Naive thymus-derived CD8-positive, alpha-beta T cell (primary cell): ENCODE measurements around the gene APBA2. TPM values are rescaled to one million over a fixed set of nuclear protein-coding genes. Genes with fewer than 3 reads are reported as not detected.

Experiments
- ATAC-seq, 2 donors: fragments of 150-1000 bp; cut with Tn5 transposase in 1 of 2; sonication (Bioruptor Pico), chemical (Tn5 transposase) in 1 of 2; 1 replicate in 1 of 2; 2 replicates in 1 of 2; pipeline ENCODE4 v1.10.0; 2021; ENCODE audit warnings: mild to moderate bottlenecking in 2 of 2, moderate library complexity in 2 of 2
- POLR2A ChIA-PET: fragments of 350-600 bp; sonication (Branson Sonifier 250); formaldehyde crosslinking; loops from one replicate; lab custom pipeline; 2021; ENCODE audit warnings: antibody characterized with exemption; lab: Charles Lee
- DNase-seq, 10 donors: peaks; one replicate each; pipeline versions ENCODE4 v3.0.0 to v3.0.0-alpha.2; 2020 to 2022
- H3K27ac Mint-ChIP-seq, 10 donors: one replicate each; pipeline ENCODE4 v1.8.0; 2020 to 2022; ENCODE audit warnings: mild to moderate bottlenecking in 10 of 10, mixed read lengths in 10 of 10, moderate library complexity in 4 of 10, inconsistent platforms in 1 of 10
- H3K27me3 Mint-ChIP-seq, 5 donors: one replicate each; pipeline ENCODE4 v1.8.0; 2021 to 2022; ENCODE audit warnings: mixed read lengths in 5 of 5
- H3K36me3 Mint-ChIP-seq, 3 donors: one replicate each; pipeline ENCODE4 v1.8.0; 2020 to 2022; ENCODE audit warnings: mixed read lengths in 3 of 3, mild to moderate bottlenecking in 2 of 3, inconsistent platforms in 1 of 3
- H3K4me1 Mint-ChIP-seq, 4 donors: one replicate each; pipeline ENCODE4 v1.8.0; 2021 to 2022; ENCODE audit warnings: mixed read lengths in 4 of 4
- H3K4me3 Mint-ChIP-seq, 10 donors: one replicate each; pipeline ENCODE4 v1.8.0; 2020 to 2022; ENCODE audit warnings: mild to moderate bottlenecking in 10 of 10, mixed read lengths in 10 of 10, moderate library complexity in 6 of 10, inconsistent platforms in 1 of 10
- H3K9me3 Mint-ChIP-seq, 9 donors: one replicate each; pipeline ENCODE4 v1.8.0; 2020 to 2022; ENCODE audit warnings: mixed read lengths in 9 of 9, mild to moderate bottlenecking in 3 of 9, inconsistent platforms in 1 of 9, moderate library complexity in 1 of 9
- polyA plus RNA-seq, 3 donors: library from polyadenylated mRNA; unstranded; fragments of 300-500 nt; fragmentation: Illumina TruSeq; gene quantifications; one replicate each; pipeline ENCODE4 v1.2.3, GENCODE V29; 2021
- total RNA-seq, 8 experiments: library from RNA in 2 of 8; stranded (reverse) in 2 of 8; gene quantifications; one replicate each; pipeline ENCODE4 v1.2.3 and lab custom pipeline; 2021 to 2026

Gene APBA2
- total and polyA plus RNA-seq, 5 experiments from 2014 or later, result 75.5 to 216 (median 164) TPM

DNA sequence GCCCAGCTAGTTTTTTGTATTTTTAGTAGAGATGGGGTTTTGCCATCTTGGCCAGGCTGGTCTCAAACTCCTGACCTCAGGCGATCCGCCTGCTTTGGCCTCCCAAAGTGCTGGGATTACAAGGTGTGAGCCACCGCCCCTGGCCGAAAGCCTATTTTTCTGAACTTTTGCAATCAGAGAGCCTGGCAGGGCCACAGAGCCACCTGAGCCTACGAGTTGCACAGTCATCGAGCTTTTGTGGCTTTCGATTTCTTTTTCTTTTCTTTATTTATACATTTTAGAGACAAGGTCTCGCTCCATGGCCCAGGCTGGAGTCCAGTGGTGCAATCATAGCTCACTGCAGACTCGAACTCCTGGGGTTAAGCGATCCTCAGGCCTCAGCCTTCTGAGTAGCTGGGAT is 243.4 kb downstream of the APBA2 start:
- no peak for ATAC-seq
- POLR2A ChIA-PET, result no interaction called here
- Mint-ChIP-seq H3K36me3 (no peaks in the 10 kb centered on the region), H3K4me3 (no peak overlapping the region), H3K4me1 (peaks cover 0 to 13% (median 4%) of the 10 kb centered on the region in 4 donors), H3K27ac (no peak overlapping the region), H3K9me3 (peaks cover 0 to 1% (median 0%) of the 10 kb centered on the region in 9 donors), H3K27me3 (peaks cover 0 to 36% (median 19%) of the 10 kb centered on the region in 5 donors)
- DNase-seq, result peak in 1 of 10 donors; percentile 8

DNA sequence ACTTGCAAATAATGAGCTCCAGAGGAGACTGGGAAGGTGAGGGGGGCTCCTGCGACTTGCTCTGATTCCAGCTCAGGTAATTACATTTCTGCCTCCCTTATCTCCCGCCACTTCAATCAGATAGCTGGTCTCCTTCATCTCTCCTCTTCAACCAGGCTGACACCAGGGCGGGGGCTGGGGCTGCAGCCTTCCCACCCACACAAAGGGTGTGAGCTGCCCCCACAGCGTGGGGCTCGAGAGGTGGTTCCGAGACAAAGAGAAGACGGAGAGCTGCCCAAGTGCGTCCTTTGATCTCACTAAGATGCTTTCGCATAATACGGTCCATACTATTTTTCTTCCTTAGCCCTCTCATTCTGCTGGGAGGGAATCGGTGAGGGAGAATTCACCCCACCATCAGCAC is 244.2 kb downstream of the APBA2 start:
- H3K9me3 Mint-ChIP-seq, result peaks cover 0 to 1% (median 0%) of the 10 kb centered on the region in 9 donors
- peaks cover 0 to 13% (median 4%) of the 10 kb centered on the region in 4 donors for H3K4me1 Mint-ChIP-seq
- no peak for ATAC-seq
- peaks cover 0 to 43% (median 22%) of the 10 kb centered on the region in 5 donors for H3K27me3 Mint-ChIP-seq
- no peaks in the 10 kb centered on the region for H3K36me3 Mint-ChIP-seq
- H3K4me3 Mint-ChIP-seq, result no peak overlapping the region
- peak in 1 of 10 donors; percentile 41 for DNase-seq
- POLR2A ChIA-PET, result no interaction called here
- H3K27ac Mint-ChIP-seq, result no peak overlapping the region

DNA sequence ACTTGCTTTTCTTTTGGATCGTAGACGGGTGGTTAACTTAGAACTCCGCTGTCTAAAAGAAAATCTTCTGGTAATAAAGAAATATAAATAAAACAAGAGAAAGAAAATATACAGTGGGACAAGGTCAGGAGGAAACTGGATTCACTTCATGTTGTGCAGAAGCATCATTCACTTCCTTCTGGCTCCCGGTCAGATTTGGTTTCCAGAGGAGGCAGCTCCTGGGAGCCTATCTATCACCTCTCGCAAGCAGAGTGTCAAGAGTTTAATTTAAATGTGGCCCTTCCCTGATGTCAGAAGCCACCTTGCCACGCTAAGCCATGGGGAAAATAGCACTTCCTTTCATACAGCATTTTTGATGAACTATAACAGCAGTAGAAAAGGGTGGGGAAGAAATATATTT is 244.7 kb downstream of the APBA2 start:
- H3K4me3 Mint-ChIP-seq, result no peak overlapping the region
- peaks cover 0 to 13% (median 4%) of the 10 kb centered on the region in 4 donors for H3K4me1 Mint-ChIP-seq
- H3K27ac Mint-ChIP-seq, result peak overlapping the region in 1 of 10 donors; percentile 6
- H3K27me3 Mint-ChIP-seq, result peaks cover 0 to 49% (median 22%) of the 10 kb centered on the region in 5 donors
- POLR2A ChIA-PET, result no interaction called here
- peak in 1 of 10 donors; percentile 4 for DNase-seq
- H3K9me3 Mint-ChIP-seq, result peaks cover 0 to 1% (median 0%) of the 10 kb centered on the region in 9 donors
- no peaks in the 10 kb centered on the region for H3K36me3 Mint-ChIP-seq
- no peak for ATAC-seq

DNA sequence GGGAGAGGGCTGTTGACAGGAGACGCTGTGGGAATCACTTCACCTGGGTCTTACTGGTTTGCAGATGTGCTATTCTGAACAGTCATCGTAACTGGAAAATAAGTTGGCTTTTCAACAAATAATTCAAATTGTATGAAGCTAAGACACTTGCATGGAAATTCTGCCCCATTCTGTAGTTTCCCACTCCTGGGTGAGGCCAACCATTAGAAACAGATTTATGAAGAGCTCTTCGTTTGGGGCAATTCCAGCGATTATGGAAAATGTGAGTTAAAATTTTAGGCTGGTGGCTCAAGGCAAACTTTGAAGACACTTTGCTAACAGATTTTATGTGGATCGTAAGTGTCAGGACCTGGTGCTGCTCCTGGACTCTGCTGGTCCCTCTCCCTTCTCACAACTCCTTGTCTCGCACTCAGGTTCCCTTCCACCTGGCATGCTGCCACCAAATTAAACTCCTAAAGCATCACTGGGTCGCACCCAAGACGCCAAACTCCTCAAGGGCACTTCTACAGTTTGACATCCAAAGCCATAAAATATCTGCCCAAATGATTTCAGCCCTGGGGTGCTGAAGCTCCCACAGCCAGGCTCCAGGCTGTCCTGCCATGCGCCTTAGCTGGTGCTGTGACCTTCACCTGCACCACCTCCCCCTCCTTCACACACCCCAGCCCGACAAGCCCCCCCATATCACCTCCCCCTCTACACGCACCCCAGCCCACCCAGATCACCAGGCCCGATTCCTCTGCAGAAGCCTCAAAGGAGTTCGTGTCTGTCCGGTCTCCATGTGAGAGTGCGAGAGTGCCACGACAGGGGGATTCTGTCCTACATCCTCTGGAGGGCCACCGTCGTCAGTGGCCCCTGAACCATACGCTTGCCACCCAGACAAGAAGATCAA is 245.4 kb downstream of the APBA2 start:
- peak overlapping the region in 5 of 10 donors; percentile 2 to 73 (median 57) for H3K27ac Mint-ChIP-seq
- DNase-seq, result peak in 1 of 10 donors; percentile 27

DNA sequence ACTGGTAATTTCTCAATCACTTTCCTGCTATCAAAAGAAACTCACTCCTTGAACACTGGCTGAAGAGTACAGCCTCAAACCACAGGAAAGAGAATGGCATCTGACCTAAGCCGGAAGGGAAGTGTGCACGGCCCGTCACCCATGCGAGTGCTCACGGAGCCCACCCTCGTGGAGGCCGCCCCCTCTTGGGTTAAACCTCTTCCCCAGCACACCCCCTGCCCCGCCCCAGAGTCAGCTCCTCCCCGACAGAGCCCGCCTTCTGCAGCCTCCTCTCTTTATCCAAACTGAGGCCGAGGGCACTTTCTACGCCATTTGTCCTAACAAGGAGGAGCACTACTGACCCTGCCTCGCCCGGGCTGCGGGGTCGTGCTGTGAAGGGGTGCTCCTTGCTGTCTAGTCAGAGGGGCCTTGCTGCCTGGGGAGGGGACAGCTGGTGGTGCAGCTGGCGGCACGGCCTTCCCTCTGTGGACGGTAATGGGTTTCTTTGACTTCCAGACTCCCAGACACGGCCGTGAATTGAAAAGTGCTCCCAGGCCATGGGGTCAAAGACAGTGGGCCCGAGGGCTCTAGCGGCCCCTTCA is 246.2 kb downstream of the APBA2 start:
- no peaks in the 10 kb centered on the region for H3K9me3 Mint-ChIP-seq
- H3K4me1 Mint-ChIP-seq, result peaks cover 0 to 13% (median 4%) of the 10 kb centered on the region in 4 donors
- H3K36me3 Mint-ChIP-seq, result no peaks in the 10 kb centered on the region
- H3K27ac Mint-ChIP-seq, result peak overlapping the region in 5 of 10 donors; percentile 2 to 73 (median 57)
- H3K27me3 Mint-ChIP-seq, result peaks cover 3 to 49% (median 22%) of the 10 kb centered on the region in 5 donors
- ATAC-seq (peak in 1 of 2 donors; percentile 76), DNase-seq (peak in 2 of 10 donors; percentile 27 to 56)
- peak overlapping the region in 5 of 10 donors; percentile 14 to 75 (median 52) for H3K4me3 Mint-ChIP-seq
- POLR2A ChIA-PET, result no interaction called here

More for the DNA sequence above, 245.4 kb downstream of the APBA2 start:
- peaks cover 0 to 13% (median 4%) of the 10 kb centered on the region in 4 donors for H3K4me1 Mint-ChIP-seq
- H3K4me3 Mint-ChIP-seq, result peak overlapping the region in 5 of 10 donors; percentile 14 to 75 (median 52)
- no peaks in the 10 kb centered on the region for H3K36me3 Mint-ChIP-seq
- peaks cover 0 to 1% (median 0%) of the 10 kb centered on the region in 9 donors for H3K9me3 Mint-ChIP-seq
- peaks cover 0 to 49% (median 22%) of the 10 kb centered on the region in 5 donors for H3K27me3 Mint-ChIP-seq
- ATAC-seq, result no peak
- POLR2A ChIA-PET, result no interaction called here

DNA sequence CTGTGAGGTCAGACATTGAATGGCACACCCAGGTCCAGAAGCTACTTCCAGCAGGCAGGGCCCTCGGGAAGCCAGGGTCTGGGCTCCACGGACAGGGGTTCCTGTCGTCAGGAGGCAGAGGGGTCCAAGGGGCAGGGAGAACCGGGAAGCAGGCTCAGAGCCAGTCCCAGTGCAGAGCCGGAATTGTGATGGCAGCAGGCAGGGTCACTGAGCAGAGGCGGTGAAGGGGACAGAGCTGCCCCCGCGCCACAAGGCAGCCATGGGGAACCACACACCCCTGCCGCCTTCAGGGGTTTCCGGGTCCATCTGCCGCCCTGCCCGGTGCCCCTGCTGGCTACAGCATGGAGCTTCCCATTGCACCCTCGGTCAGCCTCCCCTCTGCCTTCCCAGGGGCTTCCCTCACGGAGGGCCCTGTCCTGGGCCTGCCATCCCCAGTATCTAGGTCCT is 247.0 kb downstream of the APBA2 start:
- POLR2A ChIA-PET, result no interaction called here
- peak in 1 of 10 donors; percentile 52 for DNase-seq

GRCh38 chr15:29133321-29133720 is 247.5 kb downstream of the APBA2 start:
- Mint-ChIP-seq H3K4me3 (no peak overlapping the region), H3K4me1 (peaks cover 0 to 13% (median 4%) of the 10 kb centered on the region in 4 donors), H3K27me3 (peaks cover 4 to 54% (median 21%) of the 10 kb centered on the region in 5 donors), H3K27ac (peak overlapping the region in 1 of 10 donors; percentile 71), H3K9me3 (no peaks in the 10 kb centered on the region), H3K36me3 (no peaks in the 10 kb centered on the region)
- DNase-seq (peak in 1 of 10 donors; percentile 45), ATAC-seq (no peak)
- POLR2A ChIA-PET, result no interaction called here

More for the DNA sequence above, 247.0 kb downstream of the APBA2 start:
- ATAC-seq, result no peak
- peaks cover 3 to 49% (median 22%) of the 10 kb centered on the region in 5 donors for H3K27me3 Mint-ChIP-seq
- peak overlapping the region in 1 of 10 donors; percentile 71 for H3K27ac Mint-ChIP-seq
- H3K9me3 Mint-ChIP-seq, result no peaks in the 10 kb centered on the region
- H3K4me3 Mint-ChIP-seq, result no peak overlapping the region
- no peaks in the 10 kb centered on the region for H3K36me3 Mint-ChIP-seq
- peaks cover 0 to 13% (median 4%) of the 10 kb centered on the region in 4 donors for H3K4me1 Mint-ChIP-seq

GRCh38 chr15:29133791-29134190 is 248.0 kb downstream of the APBA2 start:
- DNase-seq (peak in 1 of 10 donors; percentile 8), ATAC-seq (no peak)
- Mint-ChIP-seq H3K36me3 (no peaks in the 10 kb centered on the region), H3K4me1 (peaks cover 0 to 17% (median 8%) of the 10 kb centered on the region in 4 donors), H3K27me3 (peaks cover 9 to 59% (median 24%) of the 10 kb centered on the region in 5 donors), H3K4me3 (no peak overlapping the region), H3K9me3 (no peaks in the 10 kb centered on the region), H3K27ac (peak overlapping the region in 2 of 10 donors; percentile 57 to 71)
- POLR2A ChIA-PET, result no interaction called here

DNA sequence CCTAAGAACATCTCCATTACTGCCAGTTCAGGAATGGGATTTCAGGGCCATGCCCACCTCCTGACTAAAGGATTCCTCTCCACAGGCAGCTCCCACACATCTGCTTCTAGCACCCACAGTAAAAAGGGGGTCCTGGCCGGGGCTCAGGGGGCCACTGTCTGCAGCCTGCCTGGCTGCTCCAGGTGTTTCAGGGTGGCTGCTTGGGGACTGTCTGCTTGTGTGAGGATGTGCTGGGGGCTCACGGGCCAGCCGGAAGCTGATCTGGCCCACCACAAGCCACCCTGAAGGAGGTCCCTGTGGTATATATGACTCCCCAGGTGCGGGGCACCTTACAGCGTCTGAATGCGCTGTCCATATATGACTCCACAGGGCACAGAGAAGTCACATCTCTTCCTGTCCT is 248.5 kb downstream of the APBA2 start:
- H3K9me3 Mint-ChIP-seq, result no peaks in the 10 kb centered on the region
- no peaks in the 10 kb centered on the region for H3K36me3 Mint-ChIP-seq
- H3K4me1 Mint-ChIP-seq, result peaks cover 0 to 19% (median 8%) of the 10 kb centered on the region in 4 donors
- H3K27ac Mint-ChIP-seq, result peak overlapping the region in 1 of 10 donors; percentile 71
- DNase-seq (peak in 1 of 10 donors; percentile 15), ATAC-seq (no peak)
- POLR2A ChIA-PET, result no interaction called here
- H3K4me3 Mint-ChIP-seq, result no peak overlapping the region
- peaks cover 9 to 63% (median 28%) of the 10 kb centered on the region in 5 donors for H3K27me3 Mint-ChIP-seq

DNA sequence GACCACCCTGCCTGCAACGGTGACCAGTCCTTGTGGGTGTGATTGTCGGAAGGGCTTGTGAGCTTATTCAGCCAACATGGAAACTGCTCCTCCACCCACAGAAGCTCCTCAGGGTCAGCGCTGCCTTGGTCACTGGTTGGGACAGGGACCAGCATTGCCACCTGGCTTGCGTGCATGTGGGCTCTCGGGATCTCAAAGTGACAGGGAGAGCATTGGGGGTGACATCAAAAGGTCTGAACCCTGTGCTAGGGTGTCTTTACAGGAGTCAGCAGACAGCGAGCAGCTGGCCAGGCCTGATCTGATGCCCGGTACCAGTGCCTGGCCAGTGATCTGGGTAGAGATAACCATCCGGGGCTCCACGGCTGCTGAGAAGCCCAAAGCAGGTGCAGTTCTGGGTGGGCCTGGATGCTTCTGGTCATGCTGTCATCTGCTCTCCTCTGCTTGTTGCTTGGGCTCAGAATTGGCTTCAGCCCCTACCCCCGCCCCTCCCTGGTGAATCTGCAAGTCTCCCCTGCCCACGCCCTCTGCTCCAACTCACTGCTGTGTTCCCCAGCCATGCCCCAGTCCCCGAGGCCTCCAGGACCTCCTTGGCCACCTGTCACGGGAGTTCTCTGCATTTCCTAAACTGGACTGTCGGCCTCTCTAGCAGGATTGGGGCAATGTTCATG is 249.0 kb downstream of the APBA2 start:
- POLR2A ChIA-PET, result no interaction called here
- DNase-seq, result peak in 1 of 10 donors; percentile 28
- H3K4me1 Mint-ChIP-seq, result peaks cover 5 to 22% (median 11%) of the 10 kb centered on the region in 4 donors

DNA sequence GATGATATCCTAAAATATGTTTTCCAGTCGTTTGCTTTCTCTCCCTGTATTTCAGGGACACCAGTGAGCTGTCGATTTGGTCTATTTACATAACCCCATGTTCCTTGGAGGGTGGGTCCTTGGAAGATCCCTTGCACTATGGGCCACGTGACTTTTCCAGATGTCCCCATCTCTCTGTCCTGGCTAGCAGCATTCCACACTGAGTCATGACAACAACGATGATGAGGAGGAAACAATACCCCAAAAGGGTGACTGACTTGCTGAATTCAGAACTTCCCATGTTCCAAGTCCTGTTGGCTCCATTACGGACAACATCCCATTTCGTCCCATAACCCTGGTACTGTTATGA is 249.5 kb downstream of the APBA2 start:
- no peak for ATAC-seq
- H3K27me3 Mint-ChIP-seq, result peaks cover 13 to 74% (median 28%) of the 10 kb centered on the region in 5 donors
- no peaks in the 10 kb centered on the region for H3K9me3 Mint-ChIP-seq
- H3K27ac Mint-ChIP-seq, result no peak overlapping the region
- POLR2A ChIA-PET, result no interaction called here
- H3K36me3 Mint-ChIP-seq, result no peaks in the 10 kb centered on the region
- H3K4me3 Mint-ChIP-seq, result no peak overlapping the region
- H3K4me1 Mint-ChIP-seq, result peaks cover 10 to 28% (median 15%) of the 10 kb centered on the region in 4 donors
- no peak for DNase-seq

More for the DNA sequence above, 249.0 kb downstream of the APBA2 start:
- no peak overlapping the region for H3K4me3 Mint-ChIP-seq
- H3K36me3 Mint-ChIP-seq, result no peaks in the 10 kb centered on the region
- ATAC-seq, result no peak
- H3K27me3 Mint-ChIP-seq, result peaks cover 10 to 69% (median 28%) of the 10 kb centered on the region in 5 donors
- no peak overlapping the region for H3K27ac Mint-ChIP-seq
- H3K9me3 Mint-ChIP-seq, result no peaks in the 10 kb centered on the region
